ENCODE measurements around the gene IDH2.

Gene IDH2

DNA sequence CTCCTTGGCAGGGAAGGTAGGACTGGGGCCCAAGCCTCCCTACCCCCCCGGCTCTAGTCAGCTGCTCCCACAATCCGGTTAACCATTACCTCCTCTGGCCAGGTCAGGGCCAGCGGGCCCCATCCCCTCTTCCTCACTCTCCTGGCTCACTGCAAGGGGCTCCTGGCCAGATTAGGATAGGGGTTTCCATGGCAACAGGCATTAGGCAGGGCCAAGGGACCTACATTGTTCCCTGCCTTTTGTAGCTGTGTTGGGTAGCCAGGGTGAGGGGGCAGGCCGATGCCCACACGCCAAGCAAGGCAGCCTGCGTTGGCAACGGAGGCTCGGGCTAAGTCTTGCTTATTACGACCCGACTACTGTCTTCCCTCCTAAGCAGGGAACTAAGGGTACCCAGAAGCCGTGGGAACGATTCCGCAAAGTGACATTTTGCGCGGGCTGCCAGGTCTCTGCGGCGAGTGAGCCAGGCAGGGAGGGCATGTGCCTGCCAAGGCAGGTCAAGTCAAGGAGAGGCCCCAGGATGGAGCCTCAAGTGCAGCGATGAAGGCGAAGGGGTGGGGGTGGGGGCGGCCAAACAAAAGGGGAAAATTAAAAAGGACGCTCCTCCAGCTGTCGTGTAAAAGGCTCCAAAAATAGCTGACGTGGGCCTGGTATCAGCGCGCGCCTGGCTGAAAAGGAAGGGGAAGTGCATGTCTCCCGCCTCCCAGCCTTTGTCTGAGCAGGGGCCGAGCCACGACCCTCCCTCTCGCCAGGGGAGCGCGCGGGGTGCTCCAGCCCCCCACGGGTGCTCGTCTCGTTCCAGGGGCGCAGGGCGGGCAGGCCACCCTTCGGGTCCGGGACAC lies 919 bp downstream of the IDH2 start:
- peak overlapping the region; percentile 90 for H3K4me3 ChIP-seq (ENCODE audit: low read length)
- TF ChIP-seq ZNF274 (IDR thresholded peaks at IDR 0.05; ENCODE audit: low read depth, low read length): no peak

- H3K4me3 ChIP-seq (ENCODE audit: low read length): peak overlapping the region; percentile 90; the same call in 1 of the 2 replicates
- TF ChIP-seq ZNF274 (IDR thresholded peaks at IDR 0.05; ENCODE audit: low read depth, low read length): no peak
Measured at GRCh38 chr15:90099868-90100831, 2.1 kb downstream of the IDH2 start.

DNA sequence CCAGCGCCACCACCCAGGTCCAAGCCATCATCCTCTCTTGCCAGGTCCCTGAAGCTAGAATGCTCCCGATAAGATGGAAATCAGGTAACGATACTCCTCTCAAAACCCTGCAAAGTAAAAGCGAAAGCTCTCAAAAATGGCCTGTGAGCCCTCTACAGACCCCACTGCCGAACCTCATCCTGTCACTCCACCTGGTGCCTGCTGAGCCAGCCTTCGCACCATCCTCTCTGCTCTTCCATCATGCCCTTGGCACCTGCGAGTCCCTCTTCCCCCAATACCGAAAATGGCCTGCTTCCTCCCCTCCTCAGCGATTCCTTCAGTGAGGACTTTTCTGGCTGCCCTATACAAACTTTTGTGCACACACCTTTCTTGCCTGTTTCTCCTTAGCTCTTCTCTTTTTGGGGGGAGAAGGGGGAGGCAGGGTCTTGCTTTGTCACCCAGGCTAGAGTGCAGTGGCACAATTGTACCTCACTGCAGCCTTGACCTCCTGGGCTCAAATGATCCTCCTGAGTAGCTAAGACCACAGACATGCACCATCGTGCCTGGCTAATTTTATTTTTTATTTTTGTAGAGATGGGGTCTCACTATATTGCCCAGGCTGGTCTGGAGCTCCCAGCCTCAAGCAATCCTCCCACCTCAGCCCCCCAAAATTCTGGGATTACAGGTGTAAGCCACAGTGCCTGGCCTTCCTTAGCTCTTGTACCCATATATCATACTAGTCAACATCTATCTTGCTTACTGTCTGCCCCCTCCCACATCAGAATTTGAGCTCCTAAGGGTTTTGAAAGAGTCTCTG lies 3.0 kb downstream of the IDH2 start:
- H3K4me3 ChIP-seq (ENCODE audit: low read length): peak overlapping the region; percentile 90; the same call in 1 of the 2 replicates
- TF ChIP-seq ZNF274 (IDR thresholded peaks at IDR 0.05; ENCODE audit: low read depth, low read length): no peak

DNA sequence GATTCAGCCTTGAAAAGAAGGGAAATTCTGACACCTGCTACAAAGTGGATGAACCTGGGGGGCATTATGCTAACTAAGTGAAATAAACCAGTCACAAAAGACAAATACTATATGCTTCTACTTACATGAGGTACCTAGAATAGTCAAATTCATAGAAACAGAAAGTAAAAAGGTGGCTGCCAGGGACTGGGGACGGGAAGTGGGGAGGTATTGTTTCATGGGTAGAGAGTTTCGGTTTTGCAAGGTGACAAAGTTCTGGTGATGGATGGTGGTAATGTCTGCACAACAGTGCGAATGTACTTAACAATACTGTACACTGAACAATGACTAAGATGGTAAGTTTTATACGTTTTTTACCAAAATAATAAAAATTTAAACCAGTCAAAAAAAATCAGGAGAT lies 4.8 kb downstream of the IDH2 start:
- H3K4me3 ChIP-seq (ENCODE audit: low read length): peak overlapping the region; percentile 31; the same call in 1 of the 2 replicates
- TF ChIP-seq ZNF274 (IDR thresholded peaks at IDR 0.05; ENCODE audit: low read depth, low read length): no peak

GRCh38 chr15:90095521-90095959 lies 6.7 kb downstream of the IDH2 start:
- TF ChIP-seq ZNF274 (IDR thresholded peaks at IDR 0.05; ENCODE audit: low read depth, low read length): no peak
- H3K4me3 ChIP-seq (ENCODE audit: low read length): no peak overlapping the region; the same call in 1 of the 2 replicates

DNA sequence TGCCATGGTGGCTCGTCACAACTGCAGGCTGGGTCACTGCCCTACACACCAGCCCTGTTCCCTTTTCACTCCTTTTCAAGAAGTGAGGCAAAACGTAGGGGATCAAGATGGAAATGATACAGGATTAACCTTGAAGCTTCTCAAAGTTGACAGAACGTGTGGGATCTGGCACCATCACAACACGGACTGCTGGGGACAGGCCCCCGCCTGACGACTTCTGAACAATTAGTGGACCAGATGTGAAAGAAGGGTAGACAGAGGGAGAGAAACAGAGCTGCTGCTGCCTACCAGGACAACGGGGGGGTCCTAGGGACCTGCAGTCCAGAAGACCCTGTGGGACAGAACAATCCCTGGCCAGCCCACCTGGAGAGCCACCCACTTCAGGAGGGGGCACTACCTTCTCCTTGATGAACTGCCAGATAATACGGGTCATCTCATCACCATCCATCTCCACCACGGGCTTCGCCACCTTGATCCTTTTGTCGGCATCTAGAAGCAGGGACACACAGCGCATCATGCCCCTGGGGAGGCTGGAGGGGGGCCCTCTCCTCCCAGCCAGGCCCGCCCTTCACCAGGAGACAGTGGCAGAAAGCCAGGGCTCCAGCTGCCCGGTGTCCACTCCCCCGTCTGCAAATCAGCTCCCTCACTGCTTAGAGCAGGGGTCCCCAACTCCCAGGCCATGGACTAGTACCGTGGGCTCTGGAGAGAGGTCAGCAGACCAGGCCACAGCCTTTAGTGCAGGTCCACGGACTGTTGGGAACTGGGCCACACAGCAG lies 10.9 kb downstream of the IDH2 start:
- no peak for TF ChIP-seq ZNF274 (IDR thresholded peaks at IDR 0.05; ENCODE audit: low read depth, low read length)
- no peak overlapping the region for H3K4me3 ChIP-seq (ENCODE audit: low read length)

DNA sequence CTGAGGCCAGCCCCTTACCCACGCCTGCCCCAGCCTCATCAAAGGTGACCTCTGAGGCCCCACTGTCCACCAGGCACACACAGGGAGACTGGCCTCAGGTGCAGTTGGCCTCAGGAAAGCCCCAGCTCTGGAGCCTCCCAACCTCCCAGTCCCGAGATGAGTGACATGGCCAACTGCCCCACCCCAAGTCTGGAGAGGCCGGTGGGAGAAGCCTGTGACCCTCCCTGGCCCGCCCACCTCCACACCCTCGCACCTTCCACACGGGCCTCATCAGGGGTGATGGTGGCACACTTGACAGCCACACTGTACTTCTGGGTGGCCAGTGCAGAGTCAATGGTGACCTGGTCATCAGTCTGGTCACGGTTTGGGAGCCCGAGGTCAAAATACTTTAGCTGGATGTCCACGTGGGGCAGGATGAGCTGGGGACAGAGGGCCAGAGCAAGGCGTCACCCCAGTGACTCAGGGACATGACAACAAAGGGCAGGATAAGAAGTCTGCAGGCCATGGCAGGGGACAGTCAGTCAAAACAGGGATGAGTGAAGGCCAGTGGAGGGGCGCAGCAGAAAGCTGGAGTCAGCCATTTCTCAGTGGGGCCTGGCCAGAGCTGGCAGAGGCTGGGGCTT lies 11.9 kb downstream of the IDH2 start:
- no peak for TF ChIP-seq ZNF274 (IDR thresholded peaks at IDR 0.05; ENCODE audit: low read depth, low read length)

GRCh38 chr15:90087454-90088154 lies 14.7 kb downstream of the IDH2 start:
- H3K4me3 ChIP-seq (ENCODE audit: low read length): no peak overlapping the region
- no peak for TF ChIP-seq ZNF274 (IDR thresholded peaks at IDR 0.05; ENCODE audit: low read depth, low read length)

More for the DNA sequence above, 11.9 kb downstream of the IDH2 start:
- no peak overlapping the region for H3K4me3 ChIP-seq (ENCODE audit: low read length)

GRCh38 chr15:90086868-90087268 lies 15.4 kb downstream of the IDH2 start:
- H3K4me3 ChIP-seq (ENCODE audit: low read length): no peak overlapping the region
- TF ChIP-seq ZNF274 (IDR thresholded peaks at IDR 0.05; ENCODE audit: low read depth, low read length): no peak

DNA sequence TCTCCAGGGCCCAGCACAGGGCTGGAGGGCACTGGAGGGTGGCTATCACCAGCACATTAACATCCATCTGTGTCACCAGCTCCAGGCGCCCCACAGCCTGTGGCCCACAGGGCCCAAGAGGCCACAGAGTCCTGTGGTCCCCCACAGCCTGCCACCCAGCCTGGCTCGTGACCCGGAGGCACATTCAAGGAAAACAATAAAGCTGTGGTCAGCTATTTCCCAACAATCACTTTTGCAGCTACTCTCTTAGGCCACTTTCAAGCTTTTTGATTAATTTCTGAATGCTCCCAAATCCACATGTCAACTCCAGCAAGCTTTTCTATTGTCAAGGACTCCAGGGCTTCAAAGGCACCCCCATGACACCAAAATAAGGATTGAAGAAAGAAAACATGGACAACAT lies 16.7 kb downstream of the IDH2 start:
- no peak overlapping the region for H3K4me3 ChIP-seq (ENCODE audit: low read length)
- TF ChIP-seq ZNF274 (IDR thresholded peaks at IDR 0.05; ENCODE audit: low read depth, low read length): no peak

DNA sequence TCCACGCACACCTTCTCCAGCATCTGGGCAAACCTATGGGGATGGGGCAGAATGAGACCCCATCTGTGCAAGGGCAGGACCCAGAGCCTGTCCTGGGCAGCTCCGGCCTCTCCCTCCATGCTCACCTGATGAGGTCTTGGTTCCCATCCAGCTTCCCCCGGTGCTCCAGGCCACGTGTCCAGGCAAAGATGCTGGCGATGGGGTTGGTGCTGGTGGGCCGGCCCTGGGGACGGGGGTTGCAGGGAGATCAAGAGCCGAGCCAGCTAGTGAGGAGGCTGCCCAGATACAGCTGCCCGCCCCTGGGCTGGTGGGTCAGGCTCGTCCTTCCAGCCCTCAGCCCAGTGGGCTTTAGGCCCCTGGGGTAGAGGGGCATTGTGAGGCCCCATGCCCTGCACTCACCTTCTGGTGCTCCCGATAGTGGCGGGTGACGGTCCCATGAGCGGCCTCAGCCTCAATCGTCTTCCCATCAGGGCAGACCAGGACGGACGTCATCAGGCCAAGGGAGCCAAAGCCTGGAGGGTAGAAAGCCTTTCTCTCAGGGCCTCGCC lies 17.3 kb downstream of the IDH2 start:
- no peak for TF ChIP-seq ZNF274 (IDR thresholded peaks at IDR 0.05; ENCODE audit: low read depth, low read length)
- H3K4me3 ChIP-seq (ENCODE audit: low read length): no peak overlapping the region

Data from GM08714 (cell line).